Thyroid gland (tissue), 4 donors: Measurements from ENCODE around the gene CABP5. TPM values are rescaled to one million over a fixed set of nuclear protein-coding genes. Genes with fewer than 3 reads are reported as not detected.

Source experiments
- DNase-seq, 2 donors: peaks; one replicate each; pipeline ENCODE4 v3.0.0-alpha.2; 2019
- H3K27ac ChIP-seq, 3 donors: fragments of 200-600 bp; sonication (generic); 1 replicate in 2 of 3; 2 replicates in 1 of 3; pipeline ENCODE4 v1.5.1; 2016 to 2019; ENCODE audit warnings: mild to moderate bottlenecking in 1 of 3, moderate library complexity in 1 of 3
- H3K27me3 ChIP-seq: fragments of 200-600 bp; sonication (generic); one replicate; pipeline ENCODE4 v1.5.1; 2019
- H3K36me3 ChIP-seq, 2 donors: fragments of 200-600 bp; sonication (generic); one replicate each; pipeline ENCODE4 v1.5.1; 2016 to 2019
- H3K4me1 ChIP-seq, 2 donors: fragments of 200-600 bp; sonication (generic); one replicate each; pipeline ENCODE4 v1.5.1; 2017 to 2019
- H3K4me3 ChIP-seq, 3 donors: fragments of 200-600 bp; sonication (generic); replicated peaks in 1 of 3; 1 replicate in 2 of 3; 2 replicates in 1 of 3; pipeline ENCODE4 v1.5.1; 2016; ENCODE audit warnings: mild to moderate bottlenecking in 1 of 3
- H3K9me3 ChIP-seq: fragments of 200-600 bp; sonication (generic); one replicate; pipeline ENCODE4 v1.5.1; 2017
- CTCF ChIP-seq, 6 experiments: fragments of 200-600 bp in 3 of 6; fragments of 450-650 bp in 3 of 6; sonication (generic) in 3 of 6; IDR thresholded peaks; one replicate each; pipeline ENCODE4 v1.5.1; 2016 to 2019; ENCODE audit warnings: antibody characterized with exemption in 6 of 6, mild to moderate bottlenecking in 2 of 6, inconsistent platforms in 1 of 6, moderate library complexity in 1 of 6
- POLR2A ChIP-seq, 2 donors: fragments of 450-650 bp; IDR thresholded peaks; one replicate each; pipeline ENCODE4 v1.6.1; 2017; ENCODE audit warnings: antibody characterized with exemption in 2 of 2, mild to moderate bottlenecking in 2 of 2, moderate library complexity in 1 of 2
- WGBS, 2 donors: methylation state at CpG; one replicate each; pipeline ENCODE4 v1.1.5; 2017; 5-methylcytosine and 5-hydroxymethylcytosine counted together
- intact Hi-C: fragments of 100-400 bp; cut with DNase I; formaldehyde crosslinking; loops from one replicate; pipeline ENCODE4 v1.15.1; 2023
- total RNA-seq, 4 donors: library from RNA; depleted of rRNA; stranded (reverse); fragments of >200 nt; gene quantifications; one replicate each; pipeline ENCODE4 v1.2.3, GENCODE V29; 2016

The CABP5 gene
- total RNA-seq, 4 donors from 2014 or later, result not detected

GRCh38 chr19:48020686-48021085 is 23.2 kb downstream of the CABP5 start:
- H3K36me3 ChIP-seq, result no peaks in the 10 kb centered on the region
- TF ChIP-seq POLR2A (IDR thresholded peaks at IDR 0.05) (no peak), CTCF (IDR thresholded peaks at IDR 0.05) (no peak)
- 73 to 79% methylated on average over 3 of the region's 3 CpGs for WGBS, 2 donors
- no peaks in the 10 kb centered on the region for H3K27me3 ChIP-seq
- no peaks in the 10 kb centered on the region for H3K4me1 ChIP-seq
- DNase-seq, result no peak
- H3K27ac ChIP-seq, result no peak overlapping the region
- intact Hi-C loops, result no loop called here
- no peak overlapping the region for H3K4me3 ChIP-seq
- H3K9me3 ChIP-seq, result no peaks in the 10 kb centered on the region

DNA sequence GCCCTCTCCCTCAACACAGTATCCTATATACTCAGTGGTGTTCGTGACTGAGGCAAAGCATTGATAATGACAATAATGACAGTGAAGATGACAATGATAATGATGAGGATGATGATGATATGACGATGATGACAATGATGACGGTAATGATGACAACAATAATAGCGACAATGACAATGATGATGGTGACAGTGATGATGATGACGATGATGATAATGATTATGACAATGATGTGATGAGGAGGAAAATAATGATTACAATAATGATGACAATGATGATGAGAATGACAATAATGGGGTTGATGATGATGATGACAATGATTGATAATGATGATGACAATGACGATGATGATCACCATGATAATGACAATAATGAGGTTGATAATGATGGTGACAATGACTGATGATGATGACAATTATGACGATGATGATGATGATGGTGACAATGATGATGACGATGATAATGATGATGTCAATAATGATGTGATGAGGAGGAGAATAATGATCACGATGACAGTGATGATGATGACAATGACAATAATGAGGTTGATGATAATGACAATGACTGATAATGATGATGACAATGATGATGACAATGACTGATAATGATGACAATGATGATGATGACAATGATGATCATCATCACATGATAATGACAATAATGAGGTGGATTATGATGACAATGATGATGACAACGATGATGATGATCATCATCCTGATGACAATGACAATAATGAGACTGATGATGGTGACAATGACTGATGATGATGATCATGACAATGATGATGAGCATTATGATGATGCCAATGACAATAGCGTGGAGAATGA is 32.7 kb downstream of the CABP5 start:
- no peak for TF ChIP-seq POLR2A (IDR thresholded peaks at IDR 0.05)
- TF ChIP-seq CTCF (IDR thresholded peaks at IDR 0.05), result no peak
- intact Hi-C loops, result no loop called here
- Histone ChIP-seq H3K4me3 (no peak overlapping the region), H3K9me3 (no peaks in the 10 kb centered on the region), H3K27ac (no peak overlapping the region), H3K4me1 (no peaks in the 10 kb centered on the region), H3K36me3 (no peaks in the 10 kb centered on the region), H3K27me3 (no peaks in the 10 kb centered on the region)
- 89 to 91% methylated on average over 11 of the region's 11 CpGs for WGBS, 2 donors
- DNase-seq, result no peak

- H3K36me3 ChIP-seq, result no peaks in the 10 kb centered on the region
- no peak overlapping the region for H3K27ac ChIP-seq
- no peak for DNase-seq
- peak in 1 of 6 experiments; percentile 9 for TF ChIP-seq CTCF (IDR thresholded peaks at IDR 0.05)
- TF ChIP-seq POLR2A (IDR thresholded peaks at IDR 0.05), result no peak
- H3K27me3 ChIP-seq, result no peaks in the 10 kb centered on the region
- intact Hi-C loops, result no loop called here
- H3K4me3 ChIP-seq, result no peak overlapping the region
- whole genome bisulfite sequencing, 2 donors, result 73 to 85% methylated on average over 6 of the region's 6 CpGs
- H3K4me1 ChIP-seq, result no peaks in the 10 kb centered on the region
- no peaks in the 10 kb centered on the region for H3K9me3 ChIP-seq
Measured at GRCh38 chr19:48006762-48007161, 37.1 kb downstream of the CABP5 start.

- Histone ChIP-seq H3K27ac (no peak overlapping the region), H3K9me3 (no peaks in the 10 kb centered on the region), H3K36me3 (no peaks in the 10 kb centered on the region), H3K4me1 (no peaks in the 10 kb centered on the region), H3K27me3 (no peaks in the 10 kb centered on the region), H3K4me3 (no peak overlapping the region)
- intact Hi-C loops, result no loop called here
- TF ChIP-seq CTCF (IDR thresholded peaks at IDR 0.05) (no peak), POLR2A (IDR thresholded peaks at IDR 0.05) (no peak)
- WGBS, 2 donors, result 54 to 59% methylated on average over 6 of the region's 6 CpGs
- no peak for DNase-seq
Measured at GRCh38 chr19:48004236-48004635, 39.6 kb downstream of the CABP5 start.

- no peak for DNase-seq
- intact Hi-C loops, result no loop called here
- Histone ChIP-seq H3K9me3 (no peaks in the 10 kb centered on the region), H3K36me3 (no peaks in the 10 kb centered on the region), H3K4me3 (no peak overlapping the region), H3K27ac (no peak overlapping the region), H3K4me1 (no peaks in the 10 kb centered on the region), H3K27me3 (no peaks in the 10 kb centered on the region)
- WGBS, 2 donors, result 86 to 87% methylated on average over 6 of the region's 6 CpGs
- TF ChIP-seq CTCF (IDR thresholded peaks at IDR 0.05) (no peak), POLR2A (IDR thresholded peaks at IDR 0.05) (no peak)
Measured at GRCh38 chr19:48000846-48001245, 43.0 kb downstream of the CABP5 start.
